HG02973 (cell line): ENCODE data around the gene STRA6.

Source experiments
- ATAC-seq: cut with Tn5 transposase; IDR thresholded peaks from one replicate; pipeline ENCODE4 v1.9.1; 2021; ENCODE audit warnings: moderate library complexity; ENCODE audit not compliant: unreplicated experiment

STRA6 gene

DNA sequence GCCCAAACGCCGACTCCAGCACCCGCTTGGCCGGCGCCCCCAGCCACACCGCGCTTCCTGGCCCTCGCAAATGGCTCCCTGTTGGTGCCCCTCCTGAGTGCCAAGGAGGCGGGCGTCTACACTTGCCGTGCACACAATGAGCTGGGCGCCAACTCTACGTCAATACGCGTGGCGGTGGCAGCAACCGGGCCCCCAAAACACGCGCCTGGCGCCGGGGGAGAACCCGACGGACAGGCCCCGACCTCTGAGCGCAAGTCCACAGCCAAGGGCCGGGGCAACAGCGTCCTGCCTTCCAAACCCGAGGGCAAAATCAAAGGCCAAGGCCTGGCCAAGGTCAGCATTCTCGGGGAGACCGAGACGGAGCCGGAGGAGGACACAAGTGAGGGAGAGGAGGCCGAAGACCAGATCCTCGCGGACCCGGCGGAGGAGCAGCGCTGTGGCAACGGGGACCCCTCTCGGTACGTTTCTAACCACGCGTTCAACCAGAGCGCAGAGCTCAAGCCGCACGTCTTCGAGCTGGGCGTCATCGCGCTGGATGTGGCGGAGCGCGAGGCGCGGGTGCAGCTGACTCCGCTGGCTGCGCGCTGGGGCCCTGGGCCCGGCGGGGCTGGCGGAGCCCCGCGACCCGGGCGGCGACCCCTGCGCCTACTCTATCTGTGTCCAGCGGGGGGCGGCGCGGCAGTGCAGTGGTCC, 68.7 kb downstream of the STRA6 start:
- no peak for ATAC-seq

DNA sequence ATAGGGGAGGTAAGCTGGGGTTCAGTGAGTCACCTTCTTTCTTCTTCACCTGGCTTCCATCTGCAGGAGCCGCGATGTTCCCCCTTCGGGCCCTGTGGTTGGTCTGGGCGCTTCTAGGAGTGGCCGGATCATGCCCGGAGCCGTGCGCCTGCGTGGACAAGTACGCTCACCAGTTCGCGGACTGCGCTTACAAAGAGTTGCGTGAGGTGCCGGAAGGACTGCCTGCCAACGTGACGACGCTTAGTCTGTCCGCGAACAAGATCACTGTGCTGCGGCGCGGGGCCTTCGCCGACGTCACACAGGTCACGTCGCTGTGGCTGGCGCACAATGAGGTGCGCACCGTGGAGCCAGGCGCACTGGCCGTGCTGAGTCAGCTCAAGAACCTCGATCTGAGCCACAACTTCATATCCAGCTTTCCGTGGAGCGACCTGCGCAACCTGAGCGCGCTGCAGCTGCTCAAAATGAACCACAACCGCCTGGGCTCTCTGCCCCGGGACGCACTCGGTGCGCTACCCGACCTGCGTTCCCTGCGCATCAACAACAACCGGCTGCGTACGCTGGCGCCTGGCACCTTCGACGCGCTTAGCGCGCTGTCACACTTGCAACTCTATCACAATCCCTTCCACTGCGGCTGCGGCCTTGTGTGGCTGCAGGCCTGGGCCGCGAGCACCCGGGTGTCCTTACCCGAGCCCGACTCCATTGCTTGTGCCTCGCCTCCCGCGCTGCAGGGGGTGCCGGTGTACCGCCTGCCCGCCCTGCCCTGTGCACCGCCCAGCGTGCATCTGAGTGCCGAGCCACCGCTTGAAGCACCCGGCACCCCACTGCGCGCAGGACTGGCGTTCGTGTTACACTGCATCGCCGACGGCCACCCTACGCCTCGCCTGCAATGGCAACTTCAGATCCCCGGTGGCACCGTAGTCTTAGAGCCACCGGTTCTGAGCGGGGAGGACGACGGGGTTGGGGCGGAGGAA, 69.6 kb downstream of the STRA6 start:
- no peak for ATAC-seq

DNA sequence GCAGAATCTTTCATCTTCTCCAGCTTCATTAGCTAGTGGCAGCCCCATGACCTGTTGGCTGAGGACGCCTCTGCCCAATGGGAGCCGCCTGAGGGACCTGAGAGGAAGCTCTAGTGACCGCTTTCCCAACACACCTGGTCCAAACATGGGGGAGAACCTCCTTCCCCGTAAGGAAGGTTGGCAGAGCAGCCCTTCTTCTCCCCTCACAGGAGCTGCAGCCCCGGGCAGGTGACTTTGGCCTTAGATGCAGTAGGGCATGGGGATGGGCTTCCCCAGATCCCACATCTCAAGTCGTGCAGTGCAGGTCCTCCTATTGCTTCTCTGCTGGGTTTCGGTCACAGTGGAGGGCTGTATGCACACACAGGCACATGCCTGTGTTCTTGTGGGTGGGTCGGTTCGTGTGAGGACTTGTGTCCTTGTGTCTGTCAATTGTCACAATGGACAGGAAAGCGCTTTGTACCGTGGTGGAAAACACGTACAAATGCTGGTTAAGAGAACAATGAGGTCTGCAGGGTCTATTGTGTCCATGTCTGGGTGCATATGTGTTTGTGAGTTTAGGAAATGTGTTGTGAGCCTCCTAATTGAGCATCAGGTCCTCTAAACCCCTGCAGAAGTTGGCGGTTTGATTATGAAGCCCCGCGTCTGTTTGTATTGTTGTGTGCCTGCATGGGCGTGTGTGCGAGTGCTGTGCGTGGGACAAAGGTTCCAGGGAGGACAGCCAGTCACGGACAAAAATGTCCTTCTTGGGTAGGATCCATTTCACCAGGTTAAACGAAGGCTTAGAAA, 70.8 kb downstream of the STRA6 start:
- no peak for ATAC-seq

DNA sequence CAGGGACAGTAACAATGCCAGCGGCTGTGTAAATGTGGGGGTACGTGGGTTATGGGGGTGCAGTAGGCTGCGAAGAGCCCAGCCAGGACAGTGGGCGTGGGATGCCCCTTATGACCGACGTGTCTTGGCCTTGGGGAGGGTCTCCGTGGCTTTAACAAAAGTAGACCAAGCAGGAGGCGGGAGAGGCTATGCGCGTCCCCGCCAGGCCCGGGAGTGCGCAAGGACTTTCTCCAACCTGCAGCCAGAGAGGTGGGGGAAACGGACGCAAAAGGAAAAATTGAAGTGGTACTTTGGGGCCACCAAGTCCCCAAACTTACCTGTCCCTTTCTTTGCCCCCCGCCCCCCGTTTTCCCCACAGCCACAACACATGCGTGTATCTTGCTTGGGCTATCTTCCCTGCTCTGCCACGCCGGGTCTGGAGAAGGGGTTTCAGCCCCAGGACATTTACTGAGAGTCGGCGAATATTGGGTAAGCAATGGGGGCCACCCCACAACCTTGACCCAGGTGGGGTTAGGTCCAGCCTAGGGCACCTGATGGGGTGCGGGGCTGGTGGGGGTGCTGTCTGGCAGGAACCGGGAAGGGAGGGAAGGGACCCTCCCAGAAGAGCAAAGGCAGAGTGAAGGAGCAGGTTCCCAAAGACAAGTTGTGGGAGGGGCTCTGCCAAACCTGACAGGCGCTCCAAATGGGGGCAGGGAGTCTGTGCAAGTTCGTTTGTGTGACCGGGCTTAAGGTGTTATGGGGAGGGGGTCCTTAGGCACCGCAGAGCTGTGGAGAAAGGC, 71.5 kb downstream of the STRA6 start:
- no peak for ATAC-seq

DNA sequence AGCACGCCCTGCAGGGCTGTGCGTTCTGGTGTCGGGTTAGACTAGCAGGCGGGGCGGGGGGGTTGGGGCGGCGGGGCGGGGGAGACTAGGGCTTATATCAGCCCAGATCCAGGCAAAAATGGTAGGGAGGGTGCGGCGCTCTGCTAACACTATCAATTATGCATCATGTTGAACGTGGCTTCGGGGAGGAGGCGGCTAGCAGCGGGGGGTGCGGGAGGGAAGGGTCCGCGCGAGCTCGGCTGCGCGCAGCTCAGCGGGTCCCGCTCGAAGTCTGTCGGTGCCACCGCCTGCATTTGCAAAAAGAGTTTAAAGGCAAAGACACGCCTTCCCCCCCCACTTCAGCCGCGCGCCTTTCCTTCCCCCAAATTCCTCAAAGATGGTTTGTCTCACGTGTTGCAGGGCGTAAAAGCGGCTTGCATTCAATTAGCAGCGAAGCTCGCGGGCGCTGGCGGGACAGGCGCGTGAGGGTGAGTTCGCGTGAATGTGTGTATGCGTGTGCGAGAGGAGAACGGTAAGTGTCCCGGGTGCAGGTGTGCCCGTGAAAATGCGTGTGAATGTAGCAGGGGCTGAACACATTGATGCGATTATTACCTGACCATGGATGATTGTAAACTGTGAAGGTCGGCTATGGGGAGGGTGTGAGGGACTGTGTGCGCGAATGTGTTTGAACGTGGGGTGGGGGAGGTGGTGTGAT, 72.3 kb downstream of the STRA6 start, which contains the start of gene ISLR2:
Gene ISLR2, plus strand, starts transcription at position 432 of the 694 bp plus-strand sequence. CDS start 2,169 bp downstream, outside the sequence.
- no peak for ATAC-seq

DNA sequence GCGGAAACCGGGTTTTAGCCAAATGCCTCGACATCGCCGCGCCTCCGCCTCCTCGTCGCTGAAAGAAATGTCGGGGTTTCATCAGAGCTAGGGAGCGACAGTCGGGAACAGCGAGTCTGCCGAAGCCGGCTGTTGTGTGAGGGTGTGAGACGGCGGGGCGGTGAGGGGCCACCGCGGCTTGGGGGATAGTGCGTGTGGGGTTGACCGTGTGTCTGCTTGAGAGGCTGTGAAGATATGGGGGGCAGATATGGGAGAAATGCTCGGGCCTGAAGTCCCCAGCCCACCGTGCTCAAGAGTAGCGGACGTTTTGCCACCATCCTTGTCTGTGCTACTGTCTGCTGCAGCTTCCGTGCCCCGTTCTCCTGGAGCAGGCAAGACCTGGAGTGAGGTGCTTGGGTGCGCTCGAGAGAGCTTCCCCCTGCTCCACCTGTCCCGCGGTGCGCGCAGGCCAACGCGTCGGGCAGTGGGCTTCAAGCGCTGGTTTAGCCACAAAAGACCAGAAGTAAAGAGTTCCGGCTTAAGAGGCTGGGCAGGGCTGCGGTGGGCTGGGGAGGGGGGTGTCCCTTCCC, 72.9 kb downstream of the STRA6 start:
- no peak for ATAC-seq
